Muscle of arm (tissue), 14 donors: ENCODE data around the gene PAOX. TPM values are rescaled to one million over a fixed set of nuclear protein-coding genes. Genes with fewer than 3 reads are reported as not detected.

ENCODE experiments used
- DNase-seq: peaks from one replicate; pipeline ENCODE4 v3.0.0-alpha.2; 2013
- long read RNA-seq, 11 donors: transcript quantifications; one replicate each; lab custom pipeline, GENCODE V29; 2026
- polyA plus RNA-seq, 12 donors: library from polyadenylated mRNA; unstranded; fragments of 120-200 nt; gene quantifications; one replicate each; pipeline ENCODE4 v1.2.1, GENCODE V29; 2013; ENCODE audit not compliant: insufficient read length in 12 of 12

PAOX gene
- 1 to 10 TPM in 10 of 12 donors, not detected in 2; 2.5 to 4.5 (median 3.6) TPM for polyA plus RNA-seq
- long read RNA-seq, donor 1, partial matches to known transcripts: 0 of 3 reads
- long read RNA-seq, donor 1, other reads (novel, unspliced or antisense): 0 of 3 reads
- long read RNA-seq, donor 2, partial matches to known transcripts: 0 of 1 reads
- long read RNA-seq, donor 2, other reads (novel, unspliced or antisense): 0 of 1 reads
- long read RNA-seq, donor 3: 0 reads
- long read RNA-seq, donor 4: 0 reads
- long read RNA-seq, donor 5: 0 reads
- long read RNA-seq, donor 6, partial matches to known transcripts: 0 of 2 reads
- long read RNA-seq, donor 6, other reads (novel, unspliced or antisense): 0 of 2 reads
- long read RNA-seq, donor 7: 0 reads
- long read RNA-seq, donor 8, partial matches to known transcripts: 0 of 1 reads
- long read RNA-seq, donor 8, other reads (novel, unspliced or antisense): 0 of 1 reads
- long read RNA-seq, donor 9: 0 reads
- long read RNA-seq, donor 10, partial matches to known transcripts: 0 of 1 reads
- long read RNA-seq, donor 10, other reads (novel, unspliced or antisense): 0 of 1 reads
- long read RNA-seq, donor 11, partial matches to known transcripts: 0 of 4 reads
- long read RNA-seq, donor 11, other reads (novel, unspliced or antisense): 0 of 4 reads

DNA sequence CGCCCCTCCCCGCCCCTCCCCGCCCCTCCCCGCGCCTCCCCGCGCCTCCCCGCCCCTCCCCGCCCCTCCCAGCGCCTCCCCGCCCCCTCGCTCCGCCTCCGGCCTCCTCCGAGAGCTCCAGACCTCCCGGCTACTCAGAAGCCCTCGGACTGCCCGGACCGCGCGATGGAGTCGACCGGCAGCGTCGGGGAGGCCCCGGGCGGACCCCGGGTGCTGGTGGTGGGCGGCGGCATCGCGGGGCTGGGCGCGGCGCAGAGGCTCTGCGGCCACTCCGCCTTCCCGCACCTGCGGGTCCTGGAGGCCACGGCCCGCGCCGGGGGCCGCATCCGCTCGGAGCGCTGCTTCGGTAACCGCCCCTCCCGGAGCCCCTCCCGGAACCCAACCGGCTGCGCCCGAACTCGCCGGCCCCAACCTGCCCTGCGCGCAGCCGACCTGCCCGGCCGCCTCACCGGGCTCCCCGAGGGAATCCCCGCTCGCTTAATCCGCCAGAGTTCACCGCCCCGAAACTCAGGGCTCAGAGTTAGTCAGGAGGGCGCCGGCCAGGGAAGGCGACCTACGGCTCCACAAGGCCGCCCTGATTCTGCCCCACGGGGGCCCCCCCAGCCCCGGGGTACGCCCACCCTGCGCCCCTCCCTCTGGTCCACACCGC lies at the start of gene PAOX:
PAOX (plus strand) TSS at position 111 of the 649 bp plus-strand sequence; CDS start at position 166, 55 bp downstream.
- no peak for DNase-seq

- DNase-seq: peak; percentile 89
Observed at GRCh38 chr10:133329491-133330202, 49.4 kb upstream of the PAOX start.

DNA sequence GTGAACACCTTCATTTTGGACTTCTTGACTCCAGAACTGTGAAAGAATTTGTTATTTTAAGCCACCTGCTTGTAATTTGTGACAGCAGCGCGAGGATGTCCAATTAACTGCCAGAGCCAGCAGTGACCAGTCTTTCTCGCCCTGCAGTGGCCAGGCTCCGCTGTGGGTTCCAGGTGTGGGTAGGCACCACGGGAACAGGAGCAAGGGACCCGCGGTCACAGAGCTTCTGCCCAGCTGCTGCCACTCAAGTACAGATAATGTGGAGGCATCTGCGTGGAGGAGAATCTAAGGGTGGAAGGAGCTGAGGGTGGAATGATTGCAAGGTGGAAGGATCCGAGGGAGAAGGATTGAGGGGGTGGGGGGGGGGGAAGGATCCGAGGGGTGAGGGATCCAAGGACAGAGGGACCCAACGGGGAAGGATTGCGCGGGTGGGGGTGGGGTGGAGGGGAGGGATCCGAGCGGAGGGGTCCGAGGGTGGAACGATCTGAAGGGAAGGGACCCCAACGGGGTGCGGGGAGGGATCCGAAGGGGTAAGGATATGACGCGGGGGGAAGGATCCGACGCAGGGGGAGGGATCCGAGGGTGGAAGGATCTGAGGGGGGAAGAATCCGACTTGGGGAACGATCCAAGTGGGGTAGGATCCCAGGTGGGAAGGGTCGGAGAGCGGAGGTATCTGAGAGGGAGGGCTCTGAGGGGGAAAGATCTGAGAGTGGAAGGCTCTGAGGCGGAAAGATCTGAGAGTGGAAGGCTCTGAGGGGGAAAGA lies 45.9 kb upstream of the PAOX start:
- DNase-seq: no peak

DNA sequence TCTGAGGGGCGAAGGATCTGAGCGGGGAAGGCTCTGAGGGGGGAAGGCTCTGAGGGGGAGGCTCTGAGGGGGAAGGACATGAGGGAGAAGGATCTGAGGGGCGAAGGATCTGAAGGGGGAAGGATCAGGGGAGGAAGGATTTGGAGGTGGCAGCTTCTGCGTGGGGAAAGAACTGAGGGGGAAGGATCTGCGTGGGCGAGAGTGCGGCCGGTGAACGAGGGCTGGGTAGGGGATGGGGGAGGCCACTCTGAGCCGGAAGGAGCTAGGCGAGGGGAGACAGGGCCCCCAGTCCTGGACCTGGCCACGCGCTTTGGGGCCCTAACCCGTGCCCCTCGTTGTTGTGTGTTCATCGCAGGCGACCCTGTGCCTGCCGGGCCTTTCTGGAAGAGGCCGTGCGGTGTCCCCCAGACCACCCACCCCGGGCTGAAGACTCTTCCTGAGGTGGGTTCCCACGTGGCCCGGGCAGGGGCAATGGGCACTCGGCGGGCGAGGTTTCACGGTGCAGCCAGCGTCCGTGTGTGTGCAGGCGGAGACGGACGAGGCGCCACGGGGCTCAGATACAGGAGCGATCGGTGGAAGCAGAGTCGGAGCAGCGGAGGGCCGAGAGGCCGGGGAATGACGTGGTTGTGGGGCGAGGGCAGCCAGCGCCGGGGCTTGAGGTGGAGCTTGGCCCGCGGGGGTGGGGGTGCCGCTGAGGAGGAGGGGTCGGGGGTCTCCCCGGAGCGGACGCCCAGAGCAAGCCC lies 44.4 kb upstream of the PAOX start:
- no peak for DNase-seq

GRCh38 chr10:133335246-133336117 lies 43.6 kb upstream of the PAOX start:
- peak; percentile 72 for DNase-seq

GRCh38 chr10:133336118-133336576 lies 42.9 kb upstream of the PAOX start:
- DNase-seq: no peak

- DNase-seq: no peak
Observed at GRCh38 chr10:133336577-133337369, 42.3 kb upstream of the PAOX start, which contains the start of gene CALY. Gene CALY (minus strand): TSS chr10:133336896. CDS start chr10:133328989, 7,907 bp downstream.

DNA sequence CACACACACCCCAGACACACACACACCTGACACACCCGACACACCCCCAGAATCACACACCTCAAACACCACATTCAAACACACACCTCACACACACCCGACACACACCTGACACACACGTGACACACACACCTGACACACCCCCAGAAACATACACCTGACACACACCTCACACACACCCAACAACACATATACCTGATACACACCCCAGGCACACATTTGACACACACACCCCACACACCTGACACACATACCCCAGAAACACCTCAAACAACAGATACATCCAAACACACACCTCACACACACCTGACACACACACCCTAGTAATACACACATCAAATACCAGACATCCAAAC lies 41.7 kb upstream of the PAOX start:
- no peak for DNase-seq

- no peak for DNase-seq
Observed at GRCh38 chr10:133338080-133339071, 40.7 kb upstream of the PAOX start.

DNA sequence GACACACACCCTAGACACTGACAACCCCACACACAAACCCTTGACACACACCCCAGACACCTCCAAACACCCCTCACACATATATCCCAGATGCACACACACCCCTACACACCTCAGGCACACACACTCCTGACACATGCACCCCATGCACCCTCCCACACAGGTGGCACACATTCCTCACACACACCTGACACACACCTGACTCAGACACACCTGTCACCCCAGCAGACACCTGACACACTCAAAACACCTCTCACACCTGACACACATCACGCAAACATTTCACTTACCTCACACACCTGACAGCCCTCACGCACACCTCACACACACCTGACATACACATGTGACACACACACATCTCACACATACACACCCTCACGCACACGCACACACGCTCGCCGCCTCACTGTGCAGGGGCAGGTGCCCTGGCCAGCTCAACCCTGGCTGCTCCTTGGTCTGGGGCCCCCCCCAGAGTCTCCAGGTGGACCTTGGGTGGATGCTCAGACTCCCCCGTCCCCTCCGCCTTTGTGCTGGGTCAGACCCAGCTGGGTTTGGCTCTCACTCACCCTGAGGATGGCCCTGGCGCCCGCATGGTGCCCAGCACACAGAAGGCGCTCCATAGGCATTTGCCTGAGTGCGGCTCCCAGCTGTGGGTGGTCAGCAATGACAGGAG lies 39.2 kb upstream of the PAOX start:
- DNase-seq: no peak

DNA sequence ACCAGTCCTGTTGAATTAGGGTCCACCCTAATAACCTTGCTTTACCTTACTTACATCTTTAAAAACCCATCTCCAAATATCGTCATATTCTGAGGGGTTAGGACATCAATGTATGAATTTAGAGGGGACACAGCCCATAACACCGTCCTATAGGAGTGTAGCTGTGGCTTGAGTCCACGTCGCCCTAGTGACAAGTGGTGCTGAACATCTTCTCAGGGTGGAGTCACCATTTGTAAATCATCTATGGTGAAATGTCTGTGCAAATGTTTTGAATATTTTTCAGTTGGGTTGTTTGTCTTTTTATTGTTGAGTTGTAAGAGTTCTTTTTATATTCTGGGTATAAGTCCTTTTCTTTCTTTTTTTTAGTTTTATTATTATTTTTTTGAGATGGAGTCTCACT lies 37.1 kb upstream of the PAOX start:
- DNase-seq: no peak

DNA sequence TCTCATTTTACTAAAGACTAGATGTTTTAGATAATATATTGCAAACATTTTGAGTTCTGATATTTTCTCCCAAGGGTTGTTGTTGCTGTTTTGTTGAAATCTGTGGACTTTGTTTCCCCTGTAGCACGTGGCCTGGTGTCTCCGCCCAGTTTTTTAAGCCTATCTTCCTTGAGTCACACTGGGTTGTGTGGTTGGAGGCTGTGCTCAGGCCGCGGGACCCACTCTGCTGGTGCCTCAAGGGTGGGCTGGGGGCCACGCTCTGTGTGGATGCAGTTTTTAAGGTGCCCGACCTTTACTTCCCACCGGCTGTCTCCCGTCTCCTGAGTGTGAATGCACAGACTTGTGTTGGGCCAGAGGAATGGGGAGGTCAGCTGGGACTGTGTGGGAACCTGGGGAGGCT lies 36.1 kb upstream of the PAOX start:
- DNase-seq: no peak

DNA sequence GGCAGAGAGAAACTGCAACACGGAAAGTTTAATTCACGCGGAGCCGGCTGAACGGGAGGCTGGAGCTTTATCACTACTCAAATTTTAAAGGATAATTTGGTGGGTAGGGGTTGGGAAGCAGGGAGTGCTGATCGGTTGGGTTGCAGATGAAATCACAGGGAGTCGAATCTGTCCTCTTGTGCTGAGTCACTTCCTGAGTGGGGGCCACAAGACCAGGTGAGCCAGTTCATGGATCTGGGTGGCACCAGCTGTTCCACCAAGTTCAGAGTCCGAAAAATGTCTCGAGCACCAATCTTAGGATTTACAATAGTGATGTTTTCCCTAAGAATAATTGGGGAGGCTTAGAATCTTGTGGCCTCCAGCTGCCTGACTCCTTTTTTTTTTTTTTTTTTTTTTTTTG lies 35.5 kb upstream of the PAOX start:
- no peak for DNase-seq

DNA sequence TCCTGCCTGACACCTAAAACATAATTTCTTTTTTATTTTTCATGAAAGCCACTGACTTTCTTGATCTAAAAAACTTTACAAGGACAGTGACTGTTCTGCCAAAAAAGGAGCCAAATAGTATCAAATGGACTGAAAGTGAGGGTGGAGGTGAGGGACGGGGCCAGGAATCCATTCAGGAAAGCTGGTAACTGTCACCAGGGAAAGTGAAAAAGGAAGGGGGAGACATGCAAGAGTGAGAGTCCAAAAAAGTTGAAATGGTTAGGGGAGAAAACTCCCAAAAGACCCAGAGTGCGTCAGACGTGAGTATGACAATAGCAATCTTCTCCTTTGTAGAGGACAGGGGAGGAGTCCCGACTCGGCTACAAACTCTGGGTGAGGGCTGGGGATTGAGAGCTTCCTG lies 34.8 kb upstream of the PAOX start:
- no peak for DNase-seq

DNA sequence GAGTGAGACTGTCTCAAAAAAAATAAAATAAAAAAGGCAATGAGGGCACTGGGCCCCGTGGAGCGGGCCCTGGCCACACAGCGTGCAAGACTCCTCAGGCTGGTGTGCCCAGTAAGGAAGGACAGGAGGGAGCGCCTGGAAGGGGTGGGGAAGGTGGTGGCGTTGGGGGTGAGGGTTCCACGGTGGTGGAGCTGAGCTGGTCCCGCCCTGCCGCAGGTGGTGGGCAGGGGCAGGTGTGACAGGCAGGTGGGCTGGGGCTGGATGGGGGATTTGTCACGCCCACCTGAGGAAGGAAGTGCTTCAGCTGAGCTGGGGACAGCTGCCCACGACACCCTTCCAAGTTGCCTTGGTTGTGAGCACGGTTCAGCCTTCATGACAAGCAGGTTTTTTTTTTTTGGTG lies 32.6 kb upstream of the PAOX start:
- DNase-seq: no peak

DNA sequence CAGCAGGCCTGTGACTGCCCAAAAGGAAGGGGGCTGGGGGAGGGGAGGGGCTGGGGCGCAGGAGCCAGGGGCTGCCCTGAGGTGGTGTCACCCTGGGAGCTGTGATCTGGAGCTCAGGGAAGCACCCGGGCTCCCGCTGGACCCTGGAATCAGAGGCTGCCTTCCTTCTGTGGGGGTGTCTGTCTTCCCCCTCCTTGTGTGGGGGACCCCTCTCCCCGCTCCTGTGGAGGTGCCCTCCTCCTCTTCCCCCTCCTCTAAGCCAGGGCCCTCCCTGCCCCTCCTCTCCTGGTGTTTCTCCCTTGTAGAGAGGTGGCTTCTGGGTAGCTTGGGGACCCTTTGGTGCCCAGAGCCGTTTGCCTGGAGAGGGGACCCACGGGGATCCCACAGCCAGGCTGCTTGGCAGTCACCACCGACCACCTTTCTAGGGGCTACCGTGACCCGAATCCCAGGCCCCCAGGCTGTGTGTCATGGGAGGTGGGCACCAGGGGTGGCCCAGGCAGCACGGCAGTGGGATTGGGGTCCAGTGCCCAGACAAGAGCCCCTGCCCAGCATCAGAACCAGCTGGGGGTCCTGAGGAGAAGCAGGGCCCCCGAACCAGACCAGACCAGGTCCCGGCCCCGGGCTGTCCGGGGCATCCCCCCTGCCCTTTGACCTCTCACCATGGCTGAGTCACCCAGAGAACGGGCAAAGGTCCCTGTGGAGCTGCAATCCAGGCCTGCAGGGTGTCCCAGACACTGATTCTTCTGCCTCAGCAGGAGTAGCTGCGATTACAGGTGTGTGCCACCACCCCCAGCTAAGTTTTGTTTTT lies 31.1 kb upstream of the PAOX start:
- no peak for DNase-seq
